HG03280 (cell line): ENCODE results near the gene RTP1.
"Not testable (repeated sequence)": the region's sequence is repeated elsewhere in the genome, so short reads cannot be mapped to it uniquely, and the experiment has no call there.

Source experiments
- ATAC-seq: cut with Tn5 transposase; IDR thresholded peaks from one replicate; pipeline ENCODE4 v1.9.1; 2021; ENCODE audit warnings: mild to moderate bottlenecking, moderate library complexity; ENCODE audit not compliant: unreplicated experiment

Gene RTP1

GRCh38 chr3:187197335-187197649, at the start of gene RTP1:
TSS of gene RTP1 (plus strand) at chr3:187197486. CDS start at chr3:187197516, 30 bp downstream.
- no peak for ATAC-seq

- ATAC-seq: no peak
These were observed 47.1 kb upstream of the RTP1 start for GRCh38 chr3:187150186-187150585.

- no peak for ATAC-seq
These were observed 46.7 kb upstream of the RTP1 start for GRCh38 chr3:187150599-187150998.

GRCh38 chr3:187161556-187161955, 35.7 kb upstream of the RTP1 start:
- ATAC-seq: no peak

- ATAC-seq: no peak
These were observed 34.9 kb upstream of the RTP1 start for GRCh38 chr3:187162265-187162953.

- ATAC-seq: no peak
These were observed 32.1 kb upstream of the RTP1 start for GRCh38 chr3:187165144-187165543.

- no peak for ATAC-seq
These were observed 30.5 kb upstream of the RTP1 start for GRCh38 chr3:187166750-187167149.

GRCh38 chr3:187167777-187168176, 29.5 kb upstream of the RTP1 start:
- ATAC-seq: no peak

GRCh38 chr3:187169231-187169960, 27.9 kb upstream of the RTP1 start:
- ATAC-seq: no peak

GRCh38 chr3:187170911-187171310, 26.4 kb upstream of the RTP1 start:
- ATAC-seq: not testable (repeated sequence)

GRCh38 chr3:187172929-187173328, 24.4 kb upstream of the RTP1 start:
- ATAC-seq: no peak

- ATAC-seq: no peak
These were observed 15.7 kb upstream of the RTP1 start for GRCh38 chr3:187181454-187182170.

GRCh38 chr3:187183210-187183862, 13.9 kb upstream of the RTP1 start:
- ATAC-seq: no peak

GRCh38 chr3:187183903-187184302, 13.4 kb upstream of the RTP1 start:
- ATAC-seq: no peak

GRCh38 chr3:187185759-187186158, 11.5 kb upstream of the RTP1 start:
- ATAC-seq: no peak

- ATAC-seq: no peak
These were observed 10.9 kb upstream of the RTP1 start for GRCh38 chr3:187186375-187186774.

- no peak for ATAC-seq
These were observed 10.4 kb upstream of the RTP1 start for GRCh38 chr3:187186801-187187421.

- ATAC-seq: no peak
These were observed 8.4 kb upstream of the RTP1 start for GRCh38 chr3:187188931-187189330.

- ATAC-seq: no peak
These were observed 6.0 kb upstream of the RTP1 start for GRCh38 chr3:187191271-187191670.

- ATAC-seq: no peak
These were observed 4.1 kb upstream of the RTP1 start for GRCh38 chr3:187193181-187193580.
